ENCODE data around the gene DCTPP1.

Gene DCTPP1

GRCh38 chr16:30447512-30448226 lies 17.8 kb upstream of the DCTPP1 start:
- in situ Hi-C loops (cut with MboI; ENCODE audit: low sequenced_read_pairs, unreplicated experiment): loop anchor here (25.0 kb wide), 1 partner anchor 165 kb away; the partner anchor contains the start of gene ZNF689
- no peak for TF ChIP-seq CTCF (IDR thresholded peaks at IDR 0.05; ENCODE audit: borderline replicate concordance, control extremely low read depth, extremely low read depth, insufficient read depth, missing control alignments)
- DNase-seq (ENCODE audit: low spot score): no peak

- in situ Hi-C loops (cut with MboI; ENCODE audit: low sequenced_read_pairs, unreplicated experiment): loop anchor here (25.0 kb wide), 1 partner anchor 166 kb away; the partner anchor contains the start of gene ZNF689
- no peak for DNase-seq (ENCODE audit: low spot score)
- TF ChIP-seq CTCF (IDR thresholded peaks at IDR 0.05; ENCODE audit: borderline replicate concordance, control extremely low read depth, extremely low read depth, insufficient read depth, missing control alignments): no peak
Measured at GRCh38 chr16:30446203-30446595, 16.4 kb upstream of the DCTPP1 start.

- in situ Hi-C loops (cut with MboI; ENCODE audit: low sequenced_read_pairs, unreplicated experiment): loop anchor here (25.0 kb wide), 1 partner anchor 167 kb away; the partner anchor contains the start of gene ZNF689
- DNase-seq (ENCODE audit: low spot score): peak; percentile 93
- peak; percentile 42 for TF ChIP-seq CTCF (IDR thresholded peaks at IDR 0.05; ENCODE audit: borderline replicate concordance, control extremely low read depth, extremely low read depth, insufficient read depth, missing control alignments)
Measured at GRCh38 chr16:30445408-30446202, 15.8 kb upstream of the DCTPP1 start, which contains the start of gene SEPHS2. SEPHS2 (minus strand) TSS chr16:30445874; CDS start chr16:30445727, 147 bp downstream.

- no peak for TF ChIP-seq CTCF (IDR thresholded peaks at IDR 0.05; ENCODE audit: borderline replicate concordance, control extremely low read depth, extremely low read depth, insufficient read depth, missing control alignments)
- DNase-seq (ENCODE audit: low spot score): no peak
- in situ Hi-C loops (cut with MboI; ENCODE audit: low sequenced_read_pairs, unreplicated experiment): loop anchor here (25.0 kb wide), 1 partner anchor 167 kb away; the partner anchor contains the start of gene ZNF689
Measured at GRCh38 chr16:30445149-30445407, 15.2 kb upstream of the DCTPP1 start.

GRCh38 chr16:30444231-30445148 lies 14.7 kb upstream of the DCTPP1 start:
- in situ Hi-C loops (cut with MboI; ENCODE audit: low sequenced_read_pairs, unreplicated experiment): loop anchor here (25.0 kb wide), 1 partner anchor 168 kb away; the partner anchor contains the start of gene ZNF689

More at GRCh38 chr16:30444231-30445148, 14.7 kb upstream of the DCTPP1 start:
- no peak for TF ChIP-seq CTCF (IDR thresholded peaks at IDR 0.05; ENCODE audit: borderline replicate concordance, control extremely low read depth, extremely low read depth, insufficient read depth, missing control alignments)
- DNase-seq (ENCODE audit: low spot score): no peak
